ENCODE measurements around the gene MARVELD1.

MARVELD1 gene

GRCh38 chr10:97740613-97741012, 27.1 kb downstream of the MARVELD1 start:
- H3K36me3 Mint-ChIP-seq: peaks cover 29% of the 10 kb centered on the region
- H3K4me3 Mint-ChIP-seq: no peak overlapping the region

GRCh38 chr10:97743169-97743943, 29.8 kb downstream of the MARVELD1 start:
- DNase-seq (ENCODE audit: low spot score in 2 of 2) (no peak), ATAC-seq (ENCODE audit: low read depth) (no peak)
- Mint-ChIP-seq H3K36me3 (peaks cover 38% of the 10 kb centered on the region), H3K9me3 (no peaks in the 10 kb centered on the region), H3K27ac (no peak overlapping the region), H3K4me3 (no peak overlapping the region), H3K4me1 (peaks cover 26% of the 10 kb centered on the region), H3K27me3 (no peaks in the 10 kb centered on the region)

More at GRCh38 chr10:97740613-97741012, 27.1 kb downstream of the MARVELD1 start:
- Mint-ChIP-seq H3K27me3 (no peaks in the 10 kb centered on the region), H3K4me1 (peaks cover 42% of the 10 kb centered on the region), H3K9me3 (no peaks in the 10 kb centered on the region), H3K27ac (no peak overlapping the region)
- DNase-seq (ENCODE audit: low spot score in 2 of 2) (no peak), ATAC-seq (ENCODE audit: low read depth) (no peak)

- ATAC-seq (ENCODE audit: low read depth): no peak
- H3K36me3 Mint-ChIP-seq: peaks cover 42% of the 10 kb centered on the region
- H3K4me1 Mint-ChIP-seq: peaks cover 22% of the 10 kb centered on the region
- H3K27ac Mint-ChIP-seq: no peak overlapping the region
- no peak overlapping the region for H3K4me3 Mint-ChIP-seq
- no peak for DNase-seq (ENCODE audit: low spot score in 2 of 2)
- no peaks in the 10 kb centered on the region for H3K27me3 Mint-ChIP-seq
- H3K9me3 Mint-ChIP-seq: no peaks in the 10 kb centered on the region
Observed at GRCh38 chr10:97744405-97745035, 31.0 kb downstream of the MARVELD1 start.

GRCh38 chr10:97747573-97747972, 34.0 kb downstream of the MARVELD1 start:
- Mint-ChIP-seq H3K9me3 (no peaks in the 10 kb centered on the region), H3K36me3 (peaks cover 39% of the 10 kb centered on the region), H3K27me3 (no peaks in the 10 kb centered on the region), H3K27ac (no peak overlapping the region), H3K4me3 (no peak overlapping the region), H3K4me1 (peaks cover 3% of the 10 kb centered on the region)
- DNase-seq (ENCODE audit: low spot score in 2 of 2) (no peak), ATAC-seq (ENCODE audit: low read depth) (no peak)

- no peak overlapping the region for H3K27ac Mint-ChIP-seq
- peaks cover 39% of the 10 kb centered on the region for H3K36me3 Mint-ChIP-seq
- DNase-seq (ENCODE audit: low spot score in 2 of 2) (no peak), ATAC-seq (ENCODE audit: low read depth) (no peak)
- H3K4me1 Mint-ChIP-seq: peaks cover 3% of the 10 kb centered on the region
- no peak overlapping the region for H3K4me3 Mint-ChIP-seq
- no peaks in the 10 kb centered on the region for H3K9me3 Mint-ChIP-seq
- H3K27me3 Mint-ChIP-seq: no peaks in the 10 kb centered on the region
Observed at GRCh38 chr10:97748116-97748515, 34.6 kb downstream of the MARVELD1 start.

GRCh38 chr10:97752956-97753355, 39.4 kb downstream of the MARVELD1 start:
- Mint-ChIP-seq H3K36me3 (peaks cover 47% of the 10 kb centered on the region), H3K27me3 (no peaks in the 10 kb centered on the region), H3K4me3 (no peak overlapping the region), H3K27ac (no peak overlapping the region), H3K4me1 (no peaks in the 10 kb centered on the region), H3K9me3 (no peaks in the 10 kb centered on the region)
- ATAC-seq (ENCODE audit: low read depth) (no peak), DNase-seq (ENCODE audit: low spot score in 2 of 2) (no peak)

- Mint-ChIP-seq H3K27me3 (no peaks in the 10 kb centered on the region), H3K9me3 (no peaks in the 10 kb centered on the region), H3K36me3 (peaks cover 38% of the 10 kb centered on the region), H3K27ac (no peak overlapping the region), H3K4me3 (no peak overlapping the region), H3K4me1 (no peaks in the 10 kb centered on the region)
- ATAC-seq (ENCODE audit: low read depth) (no peak), DNase-seq (ENCODE audit: low spot score in 2 of 2) (no peak)
Observed at GRCh38 chr10:97754726-97755125, 41.2 kb downstream of the MARVELD1 start.

- Mint-ChIP-seq H3K27me3 (no peaks in the 10 kb centered on the region), H3K36me3 (peaks cover 43% of the 10 kb centered on the region), H3K27ac (no peak overlapping the region), H3K4me3 (no peak overlapping the region), H3K9me3 (no peaks in the 10 kb centered on the region), H3K4me1 (no peaks in the 10 kb centered on the region)
- no peak for ATAC-seq (ENCODE audit: low read depth)
- no peak for DNase-seq (ENCODE audit: low spot score in 2 of 2)
Observed at GRCh38 chr10:97755718-97756117, 42.2 kb downstream of the MARVELD1 start.

- Mint-ChIP-seq H3K4me1 (no peaks in the 10 kb centered on the region), H3K27me3 (no peaks in the 10 kb centered on the region), H3K9me3 (no peaks in the 10 kb centered on the region), H3K4me3 (no peak overlapping the region), H3K36me3 (peaks cover 44% of the 10 kb centered on the region), H3K27ac (no peak overlapping the region)
- DNase-seq (ENCODE audit: low spot score in 2 of 2) (no peak), ATAC-seq (ENCODE audit: low read depth) (no peak)
Observed at GRCh38 chr10:97757471-97757870, 43.9 kb downstream of the MARVELD1 start.

- Mint-ChIP-seq H3K4me3 (no peak overlapping the region), H3K27ac (no peak overlapping the region), H3K4me1 (peaks cover 2% of the 10 kb centered on the region), H3K27me3 (no peaks in the 10 kb centered on the region), H3K9me3 (no peaks in the 10 kb centered on the region), H3K36me3 (peaks cover 35% of the 10 kb centered on the region)
- DNase-seq (ENCODE audit: low spot score in 2 of 2): peak in 1 of 2 donors; percentile 37
- ATAC-seq (ENCODE audit: low read depth): peak; percentile 59
Observed at GRCh38 chr10:97759158-97759887, 45.8 kb downstream of the MARVELD1 start.

GRCh38 chr10:97759946-97760345, 46.4 kb downstream of the MARVELD1 start:
- Mint-ChIP-seq H3K27ac (no peak overlapping the region), H3K27me3 (no peaks in the 10 kb centered on the region), H3K4me3 (no peak overlapping the region), H3K36me3 (peaks cover 31% of the 10 kb centered on the region), H3K4me1 (peaks cover 8% of the 10 kb centered on the region), H3K9me3 (no peaks in the 10 kb centered on the region)
- DNase-seq (ENCODE audit: low spot score in 2 of 2) (no peak), ATAC-seq (ENCODE audit: low read depth) (no peak)

GRCh38 chr10:97760461-97761257, 47.1 kb downstream of the MARVELD1 start:
- peaks cover 28% of the 10 kb centered on the region for H3K36me3 Mint-ChIP-seq
- peak overlapping the region; percentile 28 for H3K27ac Mint-ChIP-seq
- H3K27me3 Mint-ChIP-seq: no peaks in the 10 kb centered on the region
- ATAC-seq (ENCODE audit: low read depth): no peak
- H3K9me3 Mint-ChIP-seq: no peaks in the 10 kb centered on the region
- H3K4me3 Mint-ChIP-seq: no peak overlapping the region
- DNase-seq (ENCODE audit: low spot score in 2 of 2): no peak
- H3K4me1 Mint-ChIP-seq: peaks cover 8% of the 10 kb centered on the region

GRCh38 chr10:97761331-97761865, 47.9 kb downstream of the MARVELD1 start:
- Mint-ChIP-seq H3K4me3 (no peak overlapping the region), H3K27ac (peak overlapping the region; percentile 28), H3K36me3 (peaks cover 27% of the 10 kb centered on the region), H3K27me3 (no peaks in the 10 kb centered on the region), H3K9me3 (no peaks in the 10 kb centered on the region), H3K4me1 (peaks cover 8% of the 10 kb centered on the region)
- ATAC-seq (ENCODE audit: low read depth) (no peak), DNase-seq (ENCODE audit: low spot score in 2 of 2) (no peak)
